Measurements from ENCODE around the gene FOXP3. TPM values are rescaled to one million over a fixed set of nuclear protein-coding genes. Genes with fewer than 3 reads are reported as not detected.

FOXP3 gene
- total RNA-seq, 4 donors from 2014 or later = not detected

GRCh38 chrX:49214996-49215526 is 49.4 kb downstream of the FOXP3 start:
- DNase-seq = no peak
- intact Hi-C loops (cut with DNase I; ENCODE audit: low total_unique reads) = no loop called here
- Histone ChIP-seq H3K9me3 (no peaks in the 10 kb centered on the region), H3K36me3 (no peaks in the 10 kb centered on the region), H3K4me3 (no peak overlapping the region), H3K27me3 (no peaks in the 10 kb centered on the region), H3K4me1 (no peaks in the 10 kb centered on the region), H3K27ac (no peak overlapping the region)
- TF ChIP-seq CTCF (IDR thresholded peaks at IDR 0.05) = no peak
- TF ChIP-seq POLR2A (IDR thresholded peaks at IDR 0.05) = no peak

- intact Hi-C loops (cut with DNase I; ENCODE audit: low total_unique reads) = no loop called here
Observed at GRCh38 chrX:49214416-49214815, 50.1 kb downstream of the FOXP3 start.

GRCh38 chrX:49212861-49213260 is 51.6 kb downstream of the FOXP3 start:
- TF ChIP-seq POLR2A (IDR thresholded peaks at IDR 0.05) (no peak), CTCF (IDR thresholded peaks at IDR 0.05) (no peak)
- Histone ChIP-seq H3K4me1 (no peaks in the 10 kb centered on the region), H3K27me3 (no peaks in the 10 kb centered on the region), H3K9me3 (no peaks in the 10 kb centered on the region), H3K36me3 (no peaks in the 10 kb centered on the region), H3K27ac (no peak overlapping the region), H3K4me3 (no peak overlapping the region)
- intact Hi-C loops (cut with DNase I; ENCODE audit: low total_unique reads) = no loop called here
- no peak for DNase-seq

More at GRCh38 chrX:49214416-49214815, 50.1 kb downstream of the FOXP3 start:
- Histone ChIP-seq H3K27ac (no peak overlapping the region), H3K4me3 (no peak overlapping the region), H3K4me1 (no peaks in the 10 kb centered on the region), H3K36me3 (no peaks in the 10 kb centered on the region), H3K9me3 (no peaks in the 10 kb centered on the region), H3K27me3 (no peaks in the 10 kb centered on the region)
- DNase-seq = no peak
- TF ChIP-seq CTCF (IDR thresholded peaks at IDR 0.05) = no peak
- TF ChIP-seq POLR2A (IDR thresholded peaks at IDR 0.05) = no peak

DNA sequence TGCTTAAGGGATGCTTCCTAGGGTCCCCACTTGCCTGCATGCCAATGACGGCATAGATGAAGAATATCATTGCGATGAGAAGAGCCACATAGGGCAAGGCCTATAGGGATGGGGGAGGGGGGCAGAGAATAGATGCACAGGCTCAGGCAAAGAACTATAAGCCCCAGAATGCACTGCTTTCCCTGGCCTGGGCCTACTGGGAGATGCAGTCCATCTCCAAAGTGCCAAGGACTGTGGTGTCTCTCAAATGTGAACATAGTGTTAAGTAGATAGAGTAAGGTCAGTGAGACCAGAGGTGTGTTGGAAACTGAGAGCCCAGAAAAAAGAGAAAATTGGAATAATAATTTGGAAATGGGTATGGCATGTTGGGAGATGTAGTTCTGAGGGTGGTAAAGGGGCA is 52.3 kb downstream of the FOXP3 start:
- no peaks in the 10 kb centered on the region for H3K9me3 ChIP-seq
- H3K36me3 ChIP-seq = no peaks in the 10 kb centered on the region
- H3K27me3 ChIP-seq = no peaks in the 10 kb centered on the region
- H3K4me3 ChIP-seq = no peak overlapping the region
- TF ChIP-seq POLR2A (IDR thresholded peaks at IDR 0.05) (no peak), CTCF (IDR thresholded peaks at IDR 0.05) (no peak)
- no peak overlapping the region for H3K27ac ChIP-seq
- intact Hi-C loops (cut with DNase I; ENCODE audit: low total_unique reads) = no loop called here
- DNase-seq = no peak
- H3K4me1 ChIP-seq = no peaks in the 10 kb centered on the region

DNA sequence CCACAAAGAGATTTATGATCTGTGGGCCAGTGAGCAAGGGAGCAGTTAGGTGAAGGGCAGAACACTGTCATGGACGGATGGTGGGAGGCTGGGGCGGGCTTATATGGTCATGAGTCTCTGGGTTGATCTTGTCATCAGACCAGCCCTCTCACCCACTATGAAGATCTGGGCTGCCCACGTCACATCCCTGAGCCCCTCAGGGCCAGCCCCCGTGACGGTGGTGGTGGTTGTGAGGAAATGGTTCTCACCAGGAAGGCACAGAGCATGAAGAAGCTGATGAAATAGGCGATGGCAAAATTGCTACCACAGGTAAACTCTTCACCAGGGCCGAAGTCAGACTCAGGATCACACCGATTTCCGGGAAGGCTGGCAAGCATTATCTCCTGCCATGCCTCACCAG is 53.4 kb downstream of the FOXP3 start:
- no peak for TF ChIP-seq CTCF (IDR thresholded peaks at IDR 0.05)
- no peak for TF ChIP-seq POLR2A (IDR thresholded peaks at IDR 0.05)
- no peaks in the 10 kb centered on the region for H3K4me1 ChIP-seq
- H3K27ac ChIP-seq = no peak overlapping the region
- intact Hi-C loops (cut with DNase I; ENCODE audit: low total_unique reads) = no loop called here
- H3K27me3 ChIP-seq = no peaks in the 10 kb centered on the region
- H3K9me3 ChIP-seq = no peaks in the 10 kb centered on the region
- no peak for DNase-seq
- no peak overlapping the region for H3K4me3 ChIP-seq
- no peaks in the 10 kb centered on the region for H3K36me3 ChIP-seq

Data from uterus (tissue), 4 donors.